K562 (cell line): ENCODE measurements around the gene SFXN2. TPM values are rescaled to one million over a fixed set of nuclear protein-coding genes. Genes with fewer than 3 reads are reported as not detected.

Source experiments
- ASH1L ChIP-seq: fragments of 450-650 bp; IDR thresholded peaks from 2 replicates; pipeline ENCODE4 v1.6.1; 2018; ENCODE audit warnings: borderline replicate concordance, mild to moderate bottlenecking, low read depth; ENCODE audit not compliant: partially characterized antibody
- CBFB ChIP-seq: sonication (generic); formaldehyde crosslinking; IDR thresholded peaks from 2 replicates; pipeline ENCODE4 v1.4.0; 2020; ENCODE audit warnings: mild to moderate bottlenecking, missing genetic modification reagents
- EHMT2 ChIP-seq: fragments of 450-650 bp; IDR thresholded peaks from 2 replicates; pipeline ENCODE4 v1.6.1; 2018; ENCODE audit warnings: antibody characterized with exemption
- ELF1 ChIP-seq: fragments of 200-800 bp; sonication (Bioruptor generic); IDR thresholded peaks from 2 replicates; pipeline ENCODE4 v1.6.1; 2016; ENCODE audit warnings: missing genetic modification characterization, missing compliant biosample characterization
- KDM4B ChIP-seq, 2 experiments: fragments of 450-650 bp in 1 of 2; sonication (generic) in 1 of 2; IDR thresholded peaks; 2 replicates each; pipeline ENCODE4 v1.6.1; 2016 to 2017; ENCODE audit warnings: borderline replicate concordance in 2 of 2, antibody characterized with exemption in 1 of 2, low read depth in 1 of 2, mild to moderate bottlenecking in 1 of 2
- NFE2 ChIP-seq: IDR thresholded peaks from 2 replicates; pipeline ENCODE4 v1.6.1; 2014; ENCODE audit warnings: antibody characterized with exemption, low read depth
- TAF1 ChIP-seq: IDR thresholded peaks from 2 replicates; pipeline ENCODE4 v1.6.1; 2011; ENCODE audit warnings: mild to moderate bottlenecking, low read length, moderate library complexity; ENCODE audit not compliant: insufficient read depth, control insufficient read depth, severe bottlenecking; ENCODE audit errors: extremely low read depth
- ZNF431 ChIP-seq: sonication (generic); formaldehyde crosslinking; IDR thresholded peaks from 2 replicates; pipeline ENCODE4 v1.8.0; 2022; ENCODE audit warnings: mild to moderate bottlenecking, missing genetic modification reagents
- polyA plus RNA-seq, 8 experiments: library from polyadenylated mRNA; depleted of rRNA in 4 of 8; stranded (reverse) in 5 of 8; unstranded in 3 of 8; fragments of >200 nt; fragmentation: Nextera tagmentation in 2 of 8; fragmentation: Illumina TruSeq in 1 of 8; extraction: Ambion mirVana in 2 of 8; extraction: Trizol in 1 of 8; gene quantifications; 2 replicates each; pipeline versions ENCODE4 v1.2.1 to v1.2.3, GENCODE V29; 2011 to 2014; ENCODE audit warnings: inconsistent platforms in 1 of 8, missing spikeins in 1 of 8
- total RNA-seq, 7 experiments: library from RNA; depleted of rRNA in 6 of 7; stranded (reverse); fragments of >200 nt in 6 of 7; fragmentation: Illumina TruSeq in 2 of 7; extraction: Trizol in 2 of 7; gene quantifications; 2 replicates each; pipeline versions ENCODE4 v1.2.1 to v1.2.3, GENCODE V29; 2011 to 2021; ENCODE audit warnings: low replicate concordance in 1 of 7
- TF ChIP-seq, protein P1 (sequence below), 2 experiments: fragments of 450-650 bp in 1 of 2; sonication (generic) in 1 of 2; formaldehyde crosslinking in 1 of 2; IDR thresholded peaks; 2 replicates each; pipeline versions ENCODE4 v1.7.1 to v1.9.0; 2016 to 2022; ENCODE audit warnings: inconsistent platforms in 1 of 2, mild to moderate bottlenecking in 1 of 2, missing genetic modification reagents in 1 of 2
- TF ChIP-seq, protein P2 (sequence below), 2 experiments: fragments of 450-650 bp; IDR thresholded peaks; 2 replicates each; pipeline ENCODE4 v1.6.1; 2016
- TF ChIP-seq, protein P3 (sequence below): fragments of 450-650 bp; IDR thresholded peaks from 2 replicates; pipeline ENCODE4 v1.6.1; 2017; ENCODE audit warnings: antibody characterized with exemption
- TF ChIP-seq, protein P4 (sequence below): fragments of 450-650 bp; IDR thresholded peaks from 2 replicates; pipeline ENCODE4 v1.6.1; 2018; ENCODE audit warnings: mild to moderate bottlenecking, low read depth; ENCODE audit not compliant: partially characterized antibody

SFXN2 gene
- total and polyA plus RNA-seq, 9 of the 15 experiments (the other 6 are each of a cell fraction or from before 2014, with no cell fraction given) = 7.3 to 23.8 (median 15.7) TPM

DNA sequence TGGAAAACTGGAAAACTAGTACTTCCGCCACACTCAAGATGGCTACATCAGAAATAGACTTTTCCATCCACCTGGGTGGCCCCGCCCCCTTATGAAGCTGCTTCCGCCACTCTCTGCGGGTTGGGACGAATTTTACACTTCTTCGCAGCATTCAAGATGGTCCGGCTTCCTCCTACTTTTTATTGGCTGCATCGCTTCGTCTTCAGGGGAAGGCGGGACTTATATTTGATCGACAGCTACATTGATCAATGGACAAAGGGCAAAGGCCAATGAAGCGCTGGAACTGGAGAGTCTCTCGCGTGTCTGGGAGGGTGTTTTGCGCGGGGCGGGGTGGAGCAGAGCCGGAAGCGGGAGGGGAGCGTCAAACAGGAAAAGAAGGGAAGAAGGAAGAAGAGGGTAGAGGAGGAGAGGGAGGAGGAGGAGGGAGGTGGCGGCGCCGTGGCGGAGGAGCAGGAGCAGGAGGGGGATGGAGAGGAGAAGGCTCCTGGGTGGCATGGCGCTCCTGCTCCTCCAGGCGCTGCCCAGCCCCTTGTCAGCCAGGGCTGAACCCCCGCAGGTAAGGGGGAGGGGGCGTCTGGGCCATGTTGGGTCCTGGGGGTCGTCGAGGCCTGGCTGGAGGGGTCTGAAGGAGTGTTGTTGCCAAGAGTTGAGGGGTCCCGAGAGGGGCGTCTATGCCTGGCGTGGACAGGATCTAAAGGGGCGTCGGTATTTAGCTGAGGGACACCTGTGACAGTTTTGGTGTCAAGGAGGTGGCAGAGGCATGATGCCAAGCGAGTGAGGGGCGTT lies 29.3 kb downstream of the SFXN2 start, which contains the start of gene WBP1L (continued):
- TF ChIP-seq, protein P1, sequence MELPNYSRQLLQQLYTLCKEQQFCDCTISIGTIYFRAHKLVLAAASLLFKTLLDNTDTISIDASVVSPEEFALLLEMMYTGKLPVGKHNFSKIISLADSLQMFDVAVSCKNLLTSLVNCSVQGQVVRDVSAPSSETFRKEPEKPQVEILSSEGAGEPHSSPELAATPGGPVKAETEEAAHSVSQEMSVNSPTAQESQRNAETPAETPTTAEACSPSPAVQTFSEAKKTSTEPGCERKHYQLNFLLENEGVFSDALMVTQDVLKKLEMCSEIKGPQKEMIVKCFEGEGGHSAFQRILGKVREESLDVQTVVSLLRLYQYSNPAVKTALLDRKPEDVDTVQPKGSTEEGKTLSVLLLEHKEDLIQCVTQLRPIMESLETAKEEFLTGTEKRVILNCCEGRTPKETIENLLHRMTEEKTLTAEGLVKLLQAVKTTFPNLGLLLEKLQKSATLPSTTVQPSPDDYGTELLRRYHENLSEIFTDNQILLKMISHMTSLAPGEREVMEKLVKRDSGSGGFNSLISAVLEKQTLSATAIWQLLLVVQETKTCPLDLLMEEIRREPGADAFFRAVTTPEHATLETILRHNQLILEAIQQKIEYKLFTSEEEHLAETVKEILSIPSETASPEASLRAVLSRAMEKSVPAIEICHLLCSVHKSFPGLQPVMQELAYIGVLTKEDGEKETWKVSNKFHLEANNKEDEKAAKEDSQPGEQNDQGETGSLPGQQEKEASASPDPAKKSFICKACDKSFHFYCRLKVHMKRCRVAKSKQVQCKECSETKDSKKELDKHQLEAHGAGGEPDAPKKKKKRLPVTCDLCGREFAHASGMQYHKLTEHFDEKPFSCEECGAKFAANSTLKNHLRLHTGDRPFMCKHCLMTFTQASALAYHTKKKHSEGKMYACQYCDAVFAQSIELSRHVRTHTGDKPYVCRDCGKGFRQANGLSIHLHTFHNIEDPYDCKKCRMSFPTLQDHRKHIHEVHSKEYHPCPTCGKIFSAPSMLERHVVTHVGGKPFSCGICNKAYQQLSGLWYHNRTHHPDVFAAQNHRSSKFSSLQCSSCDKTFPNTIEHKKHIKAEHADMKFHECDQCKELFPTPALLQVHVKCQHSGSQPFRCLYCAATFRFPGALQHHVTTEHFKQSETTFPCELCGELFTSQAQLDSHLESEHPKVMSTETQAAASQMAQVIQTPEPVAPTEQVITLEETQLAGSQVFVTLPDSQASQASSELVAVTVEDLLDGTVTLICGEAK (IDR thresholded peaks at IDR 0.05) = peak; percentile 90
- TF ChIP-seq, protein P1 (CRISPR knock-in tag; IDR thresholded peaks at IDR 0.05) = no peak
- peak; percentile 90 for TF ChIP-seq ASH1L
- peak; percentile 100 for TF ChIP-seq ELF1 (tag)
- no peak for TF ChIP-seq NFE2
- TF ChIP-seq, protein P2, sequence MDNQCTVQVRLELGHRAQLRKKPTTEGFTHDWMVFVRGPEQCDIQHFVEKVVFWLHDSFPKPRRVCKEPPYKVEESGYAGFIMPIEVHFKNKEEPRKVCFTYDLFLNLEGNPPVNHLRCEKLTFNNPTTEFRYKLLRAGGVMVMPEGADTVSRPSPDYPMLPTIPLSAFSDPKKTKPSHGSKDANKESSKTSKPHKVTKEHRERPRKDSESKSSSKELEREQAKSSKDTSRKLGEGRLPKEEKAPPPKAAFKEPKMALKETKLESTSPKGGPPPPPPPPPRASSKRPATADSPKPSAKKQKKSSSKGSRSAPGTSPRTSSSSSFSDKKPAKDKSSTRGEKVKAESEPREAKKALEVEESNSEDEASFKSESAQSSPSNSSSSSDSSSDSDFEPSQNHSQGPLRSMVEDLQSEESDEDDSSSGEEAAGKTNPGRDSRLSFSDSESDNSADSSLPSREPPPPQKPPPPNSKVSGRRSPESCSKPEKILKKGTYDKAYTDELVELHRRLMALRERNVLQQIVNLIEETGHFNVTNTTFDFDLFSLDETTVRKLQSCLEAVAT (IDR thresholded peaks at IDR 0.05) = peak in 1 of 2 experiments; percentile 72; a peak in 2 of 4 replicates
- TF ChIP-seq, protein P3, sequence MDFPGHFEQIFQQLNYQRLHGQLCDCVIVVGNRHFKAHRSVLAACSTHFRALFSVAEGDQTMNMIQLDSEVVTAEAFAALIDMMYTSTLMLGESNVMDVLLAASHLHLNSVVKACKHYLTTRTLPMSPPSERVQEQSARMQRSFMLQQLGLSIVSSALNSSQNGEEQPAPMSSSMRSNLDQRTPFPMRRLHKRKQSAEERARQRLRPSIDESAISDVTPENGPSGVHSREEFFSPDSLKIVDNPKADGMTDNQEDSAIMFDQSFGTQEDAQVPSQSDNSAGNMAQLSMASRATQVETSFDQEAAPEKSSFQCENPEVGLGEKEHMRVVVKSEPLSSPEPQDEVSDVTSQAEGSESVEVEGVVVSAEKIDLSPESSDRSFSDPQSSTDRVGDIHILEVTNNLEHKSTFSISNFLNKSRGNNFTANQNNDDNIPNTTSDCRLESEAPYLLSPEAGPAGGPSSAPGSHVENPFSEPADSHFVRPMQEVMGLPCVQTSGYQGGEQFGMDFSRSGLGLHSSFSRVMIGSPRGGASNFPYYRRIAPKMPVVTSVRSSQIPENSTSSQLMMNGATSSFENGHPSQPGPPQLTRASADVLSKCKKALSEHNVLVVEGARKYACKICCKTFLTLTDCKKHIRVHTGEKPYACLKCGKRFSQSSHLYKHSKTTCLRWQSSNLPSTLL = no peak
- TF ChIP-seq TAF1 = no peak
- TF ChIP-seq ZNF431 (CRISPR knock-in tag) = no peak
- TF ChIP-seq, protein P4, sequence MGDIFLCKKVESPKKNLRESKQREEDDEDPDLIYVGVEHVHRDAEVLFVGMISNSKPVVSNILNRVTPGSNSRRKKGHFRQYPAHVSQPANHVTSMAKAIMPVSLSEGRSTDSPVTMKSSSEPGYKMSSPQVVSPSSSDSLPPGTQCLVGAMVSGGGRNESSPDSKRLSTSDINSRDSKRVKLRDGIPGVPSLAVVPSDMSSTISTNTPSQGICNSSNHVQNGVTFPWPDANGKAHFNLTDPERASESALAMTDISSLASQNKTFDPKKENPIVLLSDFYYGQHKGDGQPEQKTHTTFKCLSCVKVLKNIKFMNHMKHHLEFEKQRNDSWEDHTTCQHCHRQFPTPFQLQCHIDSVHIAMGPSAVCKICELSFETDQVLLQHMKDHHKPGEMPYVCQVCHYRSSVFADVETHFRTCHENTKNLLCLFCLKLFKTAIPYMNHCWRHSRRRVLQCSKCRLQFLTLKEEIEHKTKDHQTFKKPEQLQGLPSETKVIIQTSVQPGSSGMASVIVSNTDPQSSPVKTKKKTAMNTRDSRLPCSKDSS = no peak
- no peak for TF ChIP-seq EHMT2
- TF ChIP-seq CBFB = no peak
- no peak for TF ChIP-seq KDM4B (IDR thresholded peaks at IDR 0.05; ENCODE audit: borderline replicate concordance in 2 of 2, low read depth in 1 of 2)
